ENCODE measurements around the gene MTA1. TPM values are rescaled to one million over a fixed set of nuclear protein-coding genes. Genes with fewer than 3 reads are reported as not detected.

The MTA1 gene
- total and polyA plus RNA-seq, 10 of the 15 experiments (the other 5 are each of a cell fraction or from before 2014, with no cell fraction given): 0.14 to 162 (median 30.6) TPM

GRCh38 chr14:105490572-105491365 lies 71.1 kb downstream of the MTA1 start, which contains the start of gene TEDC1 (continued):
- TF ChIP-seq CEBPZ (IDR thresholded peaks at IDR 0.05; ENCODE audit: low read depth, low read length): no peak; the same call in 1 of the 2 replicates
- peak; percentile 92 for TF ChIP-seq FOXK2 (IDR thresholded peaks at IDR 0.05)
- peak; percentile 84 for TF ChIP-seq SKIL (IDR thresholded peaks at IDR 0.05; ENCODE audit: low read depth, poor library complexity, severe bottlenecking)
- TF ChIP-seq SREBF1 (IDR thresholded peaks at IDR 0.05; ENCODE audit: low read length): 0 out of 2 replicates have a peak, but pooled peaks have one; percentile 9
- no peak for TF ChIP-seq MEF2B (IDR thresholded peaks at IDR 0.05; ENCODE audit: partially characterized antibody, poor library complexity, severe bottlenecking)
- no peak for TF ChIP-seq HSF1 (IDR thresholded peaks at IDR 0.05; ENCODE audit: low read depth, low read length)
- peak; percentile 30; the same call in 1 of the 2 replicates for TF ChIP-seq BMI1 (IDR thresholded peaks at IDR 0.05; ENCODE audit: borderline replicate concordance)
- TF ChIP-seq SREBF2 (IDR thresholded peaks at IDR 0.05; ENCODE audit: low read length): peak; percentile 36; the same call in 1 of the 2 replicates
- TF ChIP-seq ATF7 (IDR thresholded peaks at IDR 0.05; ENCODE audit: low read depth): peak; percentile 53
- no peak for TF ChIP-seq IRF5 (IDR thresholded peaks at IDR 0.05; ENCODE audit: borderline replicate concordance)
- TF ChIP-seq RELB (IDR thresholded peaks at IDR 0.05; ENCODE audit: low read depth): peak; percentile 96
- no peak for TF ChIP-seq ZNF274 (IDR thresholded peaks at IDR 0.05; ENCODE audit: insufficient read depth, insufficient read length)
- peak; percentile 86 for TF ChIP-seq DPF2 (IDR thresholded peaks at IDR 0.05)
- no peak for TF ChIP-seq USF2 (IDR thresholded peaks at IDR 0.05; ENCODE audit: borderline replicate concordance, low read depth, low read length)
